Measurements from ENCODE around the gene ANKAR.
"Not testable (repeated sequence)": the region's sequence is repeated elsewhere in the genome, so short reads cannot be mapped to it uniquely, and the experiment has no call there.

The ANKAR gene

GRCh38 chr2:189661148-189661956, 13.1 kb upstream of the ANKAR start, which contains the start of gene ASNSD1:
Gene ASNSD1, plus strand, starts transcription at chr2:189661459. Its CDS starts 4,674 bp downstream, at chr2:189666133.
- peak; percentile 99 for DNase-seq

DNA sequence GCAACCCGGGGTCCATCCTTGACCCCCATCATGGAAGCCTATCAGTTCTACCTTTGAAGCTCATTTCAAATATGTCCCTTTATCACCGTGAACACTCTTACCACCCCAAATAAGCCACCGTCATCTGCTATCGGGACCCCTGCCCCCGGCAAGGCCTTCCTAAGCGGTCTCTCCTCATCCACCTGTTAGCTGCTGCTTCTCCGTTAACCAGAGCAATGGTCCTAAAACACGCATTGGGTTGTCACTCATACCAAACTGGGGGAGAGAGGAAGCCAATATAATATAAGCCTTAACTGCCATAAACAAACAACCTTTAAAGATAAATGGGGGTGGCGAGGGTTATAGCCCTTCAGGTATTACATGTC, 12.5 kb upstream of the ANKAR start:
- no peak for DNase-seq

DNA sequence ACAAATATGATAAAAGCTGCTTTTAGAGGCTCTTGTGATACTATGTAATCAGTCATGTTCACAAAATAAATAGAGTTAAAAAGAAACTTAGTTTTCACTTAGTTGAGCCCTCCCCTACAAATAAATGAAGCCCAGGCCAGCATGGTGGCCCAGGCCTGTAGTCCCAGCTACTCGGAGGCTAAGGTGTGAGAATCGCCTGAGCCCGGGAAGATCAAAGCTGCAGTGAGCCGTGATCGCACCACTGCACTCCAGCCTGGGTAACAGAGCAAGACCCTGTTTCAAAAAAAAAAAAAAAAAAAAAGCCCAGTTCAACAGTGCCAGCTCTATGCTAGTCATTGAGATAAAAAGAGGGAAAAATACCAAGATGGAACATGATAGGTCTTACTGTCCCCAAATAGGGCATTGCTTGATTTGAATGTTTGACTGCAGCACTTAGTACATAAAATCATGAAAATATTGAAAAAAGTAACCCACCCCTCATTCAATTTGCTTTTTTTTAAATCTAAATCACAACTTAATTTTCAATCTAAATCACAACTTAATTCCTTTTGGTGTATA, 11.7 kb upstream of the ANKAR start:
- DNase-seq: peak; percentile 10

GRCh38 chr2:189663319-189663718, 11.2 kb upstream of the ANKAR start:
- not testable (repeated sequence) for DNase-seq

- DNase-seq: no peak
Measured at GRCh38 chr2:189669913-189670312, 4.6 kb upstream of the ANKAR start.

DNA sequence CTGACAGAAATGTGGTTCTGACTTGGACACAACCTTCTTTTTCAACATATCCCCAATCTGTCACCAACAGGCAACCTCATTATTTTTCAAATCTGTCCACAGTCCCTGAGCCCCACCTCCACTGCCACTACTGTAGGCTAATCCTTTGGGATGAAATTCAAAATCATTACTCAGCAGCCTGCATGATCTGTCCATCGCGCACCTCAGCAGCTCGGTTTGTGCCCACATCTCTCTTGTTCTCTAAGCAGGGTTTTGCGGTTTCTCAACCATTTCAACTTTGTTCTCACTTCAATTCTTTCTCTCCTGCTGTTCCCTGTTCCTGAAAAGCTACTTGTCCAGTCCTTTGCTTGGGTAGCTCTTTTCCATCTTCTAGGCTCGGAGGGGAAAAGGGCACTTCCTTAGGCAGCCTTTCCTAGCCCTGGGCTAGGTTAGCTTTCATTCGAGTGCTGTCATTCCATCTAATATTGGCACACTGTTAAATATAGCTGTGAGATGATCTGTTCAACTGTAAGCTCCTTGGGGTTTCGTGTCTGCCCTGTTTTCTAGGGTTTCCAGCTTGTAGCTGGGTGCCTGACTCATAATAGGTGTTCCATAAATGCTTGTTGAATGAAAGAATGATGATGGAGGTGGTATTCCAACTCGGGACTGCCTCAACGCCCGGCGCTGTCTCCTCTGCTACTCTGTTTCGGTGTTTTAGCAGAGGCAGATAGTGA, 653 bp upstream of the ANKAR start:
- DNase-seq: no peak

DNA sequence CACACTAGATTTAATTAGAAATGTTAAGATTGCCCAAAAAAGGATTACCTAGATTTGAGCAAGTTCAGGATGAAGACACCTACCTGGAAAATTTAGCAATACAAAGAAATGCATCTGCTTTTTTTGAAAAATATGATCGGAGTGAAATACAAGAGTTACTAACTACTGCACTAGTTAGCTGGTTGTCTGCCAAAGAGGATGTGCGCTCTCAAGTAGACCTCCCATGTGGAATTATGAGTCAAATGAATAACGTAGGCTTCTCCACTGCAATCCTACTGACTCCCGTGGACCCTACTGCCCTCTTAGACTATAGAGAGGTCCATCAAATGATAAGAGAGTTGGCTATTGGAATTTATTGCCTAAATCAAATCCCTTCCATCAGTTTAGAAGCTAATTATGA, 2.0 kb downstream of the ANKAR start:
- no peak for DNase-seq

- no peak for DNase-seq
Measured at GRCh38 chr2:189679226-189679625, 4.8 kb downstream of the ANKAR start.

DNA sequence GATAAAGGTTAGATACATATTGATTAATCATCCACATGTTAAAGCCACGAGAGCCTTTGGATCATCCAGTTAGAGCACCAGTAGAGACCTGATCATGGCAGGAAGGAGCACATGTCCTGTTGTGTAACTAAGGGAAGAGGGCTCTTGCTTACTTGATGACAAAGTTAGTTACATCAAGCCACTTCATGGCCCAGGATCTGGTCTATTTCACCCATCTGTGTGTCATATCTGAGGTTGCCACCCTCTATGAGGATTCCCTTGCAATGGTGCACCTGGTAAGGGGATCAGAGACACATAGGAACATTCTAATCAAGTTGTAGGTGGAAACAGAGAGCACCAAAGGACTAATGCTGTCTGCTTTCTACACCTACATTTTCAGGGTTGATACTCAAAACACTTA, 6.7 kb downstream of the ANKAR start:
- DNase-seq: no peak

DNA sequence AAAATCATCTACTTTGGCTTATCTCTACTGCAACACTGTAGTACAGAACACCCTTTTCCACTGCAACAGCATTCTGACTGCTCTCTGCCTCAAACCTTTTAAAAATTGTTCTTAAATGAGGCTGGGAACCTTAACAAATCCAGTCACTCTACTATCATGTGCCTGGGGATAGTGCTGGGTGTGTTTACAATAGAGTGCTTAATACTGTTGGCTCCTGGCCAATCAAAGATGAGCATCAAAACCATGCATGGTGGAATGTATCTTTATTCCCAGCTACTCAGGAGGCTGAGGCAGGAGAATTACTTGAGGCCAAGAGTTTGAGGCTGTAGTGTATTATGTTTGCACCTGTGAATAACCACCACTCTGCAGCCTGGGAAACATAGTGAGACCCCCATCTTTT, 7.4 kb downstream of the ANKAR start:
- no peak for DNase-seq

DNA sequence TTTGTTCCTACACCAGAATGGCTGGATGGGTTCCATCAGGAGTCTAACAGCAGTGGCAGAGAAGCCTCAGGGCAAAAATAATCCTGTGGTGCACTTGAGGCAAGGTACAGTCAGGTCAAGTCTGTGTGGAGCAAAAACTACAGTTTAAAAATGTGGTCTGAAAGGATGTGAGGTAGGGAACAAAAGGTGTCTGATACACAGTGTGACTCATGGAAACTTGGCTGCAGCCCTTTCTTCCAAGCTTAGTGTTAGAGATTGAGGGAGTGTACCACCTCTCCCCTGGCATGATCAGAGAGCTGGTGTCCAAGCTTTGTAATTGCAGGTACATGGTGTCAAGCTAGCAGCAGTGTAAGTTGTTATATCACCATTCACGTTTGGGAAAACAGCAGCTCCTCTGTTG, 8.9 kb downstream of the ANKAR start:
- DNase-seq: no peak

DNA sequence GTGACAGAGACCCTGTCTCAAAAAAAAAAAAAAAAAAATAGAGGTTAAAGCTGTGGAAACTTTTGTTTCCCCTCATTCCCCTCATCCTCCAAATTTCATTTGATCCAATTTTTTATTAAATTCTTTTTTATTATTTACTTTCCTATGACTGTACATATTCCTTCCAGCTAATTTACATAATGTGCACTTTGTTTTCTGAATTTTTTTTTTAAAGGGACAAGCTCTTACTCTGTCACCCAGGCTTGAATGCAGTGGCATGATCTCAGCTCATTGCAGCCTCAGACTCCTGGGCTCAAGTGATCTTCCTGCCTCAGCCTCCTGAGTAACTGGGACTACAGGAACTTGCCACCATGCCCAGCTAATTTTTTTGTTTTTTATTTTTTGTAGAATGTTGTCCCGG, 10.3 kb downstream of the ANKAR start:
- no peak for DNase-seq

GRCh38 chr2:189685540-189686229, 11.2 kb downstream of the ANKAR start:
- no peak for DNase-seq

- not testable (repeated sequence) for DNase-seq
Measured at GRCh38 chr2:189687796-189688195, 13.3 kb downstream of the ANKAR start.

DNA sequence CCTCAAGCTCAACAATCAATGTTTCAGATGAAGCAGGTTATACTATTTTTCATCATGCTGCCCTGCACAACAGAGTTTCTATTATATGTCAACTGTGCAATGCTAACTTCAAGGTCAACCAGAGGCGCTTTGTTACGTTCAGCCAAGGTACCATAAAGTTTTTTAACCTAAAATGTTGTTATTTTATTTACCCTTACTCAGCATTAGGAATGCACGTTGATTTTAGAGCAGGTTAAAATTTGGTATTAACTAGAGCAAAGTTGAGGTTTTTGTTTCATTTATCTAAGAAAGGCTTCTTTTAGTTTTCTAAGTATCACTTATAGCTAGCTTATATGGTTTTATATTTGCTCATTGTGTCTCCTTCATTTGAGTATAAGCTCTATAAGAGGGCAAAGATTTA, 21.8 kb downstream of the ANKAR start:
- no peak for DNase-seq

- DNase-seq: peak; percentile 71
Measured at GRCh38 chr2:189698020-189698887, 23.8 kb downstream of the ANKAR start.

GRCh38 chr2:189700681-189701080, 26.2 kb downstream of the ANKAR start:
- no peak for DNase-seq

- no peak for DNase-seq
Measured at GRCh38 chr2:189702071-189702470, 27.6 kb downstream of the ANKAR start.

- no peak for DNase-seq
Measured at GRCh38 chr2:189709501-189710221, 35.2 kb downstream of the ANKAR start.

- not testable (repeated sequence) for DNase-seq
Measured at GRCh38 chr2:189717593-189717992, 43.1 kb downstream of the ANKAR start.

- no peak for DNase-seq
Measured at GRCh38 chr2:189719571-189719970, 45.1 kb downstream of the ANKAR start.

DNA sequence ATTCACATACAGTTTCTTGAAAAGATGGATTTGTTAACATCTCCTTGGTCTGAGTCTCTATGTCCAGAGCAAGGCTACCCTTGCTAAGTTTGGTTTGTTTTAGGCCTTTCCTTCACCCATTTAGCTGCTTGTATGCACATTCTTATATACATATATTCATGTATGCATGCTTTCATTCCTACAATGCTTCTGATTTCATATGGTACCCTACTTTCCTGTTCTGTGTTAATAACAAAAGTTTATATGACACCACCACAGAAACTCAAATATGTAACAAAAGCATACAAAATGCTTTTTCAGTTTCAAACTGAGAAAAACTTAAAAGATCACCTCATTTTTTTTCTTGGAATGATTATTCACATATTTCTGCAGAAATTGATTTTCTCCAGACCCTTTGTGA, 48.7 kb downstream of the ANKAR start:
- DNase-seq: no peak
